Fibroblast of lung (primary cell): ENCODE data around the gene PAK1IP1. TPM values are rescaled to one million over a fixed set of nuclear protein-coding genes. Genes with fewer than 3 reads are reported as not detected.
A peak's percentile ranks its signal among the peaks of the same experiment; 100 is the strongest.

Experiments used
- DNase-seq, 2 donors: peaks; one replicate each; pipeline versions ENCODE4 v3.0.0 to v3.0.0-alpha.2; 2010; ENCODE audit warnings: low read depth in 2 of 2
- H2AFZ ChIP-seq: 2 replicates; pipeline ENCODE4 v1.5.1; 2012; ENCODE audit warnings: low read length, control low read depth, inconsistent platforms
- H3K27ac ChIP-seq: 2 replicates; pipeline ENCODE4 v1.5.1; 2011; ENCODE audit warnings: low read length, control low read depth; ENCODE audit not compliant: insufficient read depth
- H3K27me3 ChIP-seq: 2 replicates; pipeline ENCODE4 v1.5.1; 2011; ENCODE audit warnings: mild to moderate bottlenecking, low read length; ENCODE audit not compliant: control insufficient read depth, insufficient read depth
- H3K36me3 ChIP-seq: 2 replicates; pipeline ENCODE4 v1.5.1; 2011; ENCODE audit warnings: low read length; ENCODE audit not compliant: control insufficient read depth, insufficient read depth
- H3K4me1 ChIP-seq: 2 replicates; pipeline ENCODE4 v1.5.1; 2011; ENCODE audit warnings: low read length; ENCODE audit not compliant: control insufficient read depth, insufficient read depth; ENCODE audit errors: extremely low read depth
- H3K4me2 ChIP-seq: 2 replicates; pipeline ENCODE4 v1.5.1; 2011; ENCODE audit warnings: low read length, control low read depth; ENCODE audit not compliant: insufficient read depth; ENCODE audit errors: extremely low read depth
- H3K4me3 ChIP-seq, 4 experiments: fragments of 200-600 bp in 1 of 4; sonication (generic) in 1 of 4; replicated peaks in 1 of 4; 2 replicates each; pipeline ENCODE4 v1.5.1; 2011 to 2016; ENCODE audit warnings: low read length in 4 of 4, low read depth in 3 of 4, mild to moderate bottlenecking in 3 of 4, control low read depth in 2 of 4, inconsistent platforms in 1 of 4, mixed read lengths in 1 of 4; ENCODE audit not compliant: insufficient read depth in 1 of 4; ENCODE audit errors: control extremely low read depth in 1 of 4
- H3K79me2 ChIP-seq: 2 replicates; pipeline ENCODE4 v1.5.1; 2012; ENCODE audit warnings: mild to moderate bottlenecking, low read length, inconsistent platforms; ENCODE audit not compliant: control insufficient read depth, insufficient read depth
- H3K9ac ChIP-seq: 2 replicates; pipeline ENCODE4 v1.5.1; 2011; ENCODE audit warnings: mild to moderate bottlenecking, low read length, control low read depth; ENCODE audit not compliant: insufficient read depth
- H3K9me3 ChIP-seq: 2 replicates; pipeline ENCODE4 v1.5.1; 2012; ENCODE audit warnings: low read depth, low read length; ENCODE audit not compliant: control insufficient read depth, insufficient read depth
- H4K20me1 ChIP-seq: 2 replicates; pipeline ENCODE4 v1.5.1; 2011; ENCODE audit warnings: low read length; ENCODE audit not compliant: control insufficient read depth, insufficient read depth; ENCODE audit errors: extremely low read depth
- CTCF ChIP-seq, 2 donors: IDR thresholded peaks in 1 of 2; conservative IDR thresholded peaks in 1 of 2; 1 replicate in 1 of 2; 2 replicates in 1 of 2; pipeline ENCODE4 v1.5.1; 2011 to 2012; ENCODE audit warnings: low read length in 2 of 2, control low read depth in 1 of 2, inconsistent platforms in 1 of 2, low read depth in 1 of 2, mild to moderate bottlenecking in 1 of 2
- EZH2 ChIP-seq: IDR thresholded peaks from 2 replicates; pipeline ENCODE4 v1.5.1; 2012; ENCODE audit warnings: low read length, control low read depth, mild to moderate bottlenecking; ENCODE audit errors: missing control alignments
- polyA plus RNA-seq, 2 donors: library from polyadenylated mRNA; depleted of rRNA in 1 of 2; stranded (reverse) in 1 of 2; unstranded in 1 of 2; fragments of >200 nt; gene quantifications; 2 replicates each; pipeline ENCODE4 v1.2.1, GENCODE V29; 2011 to 2012; ENCODE audit warnings: missing spikeins in 1 of 2
- total RNA-seq: library from RNA; depleted of rRNA; stranded (reverse); fragments of >200 nt; gene quantifications from 2 replicates; pipeline ENCODE4 v1.2.1, GENCODE V29; 2014

PAK1IP1 gene
- total and polyA plus RNA-seq, 2 donors (not counting 1 experiment from before 2014, with no cell fraction given), result 16.3 to 27.3 TPM

- Histone ChIP-seq H3K27ac (no peak overlapping the region), H3K9me3 (no peaks in the 10 kb centered on the region), H4K20me1 (no peaks in the 10 kb centered on the region), H3K4me1 (no peaks in the 10 kb centered on the region), H3K4me2 (no peak overlapping the region), H3K4me3 (peak overlapping the region in 1 of 4 experiments; percentile 83), H3K9ac (no peak overlapping the region), H3K27me3 (no peaks in the 10 kb centered on the region), H3K79me2 (peaks cover 13% of the 10 kb centered on the region), H2AFZ (no peak overlapping the region), H3K36me3 (peaks cover 2% of the 10 kb centered on the region)
- no peak for DNase-seq
- TF ChIP-seq CTCF (conservative IDR thresholded peaks at IDR 0.05 in 1 of 2, IDR thresholded peaks at IDR 0.05 in 1 of 2; ENCODE audit: low read depth in 1 of 2, low read length in 2 of 2) (no peak), EZH2 (no peak)
Measured at GRCh38 chr6:10725044-10725443, 30.3 kb downstream of the PAK1IP1 start.

DNA sequence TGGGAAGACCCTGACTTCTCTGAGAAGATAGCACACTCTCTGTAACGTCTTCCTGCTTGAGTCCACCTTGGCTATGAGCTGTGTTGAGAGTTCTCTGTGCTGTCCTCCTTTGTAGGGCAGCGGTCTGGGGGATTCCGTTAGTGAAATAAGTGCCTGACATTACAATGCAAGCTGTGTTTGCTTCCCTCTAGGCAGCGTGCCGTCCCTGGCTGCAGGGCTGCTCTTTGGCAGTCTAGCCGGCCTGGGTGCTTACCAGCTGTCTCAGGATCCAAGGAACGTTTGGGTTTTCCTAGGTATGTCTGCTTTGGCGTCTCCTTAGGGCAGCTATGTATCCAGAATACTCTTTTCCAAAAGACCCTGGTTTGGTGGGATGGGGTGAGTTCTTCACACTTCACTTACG is 30.9 kb downstream of the PAK1IP1 start:
- no peaks in the 10 kb centered on the region for H4K20me1 ChIP-seq
- H3K27ac ChIP-seq, result no peak overlapping the region
- no peak for TF ChIP-seq EZH2
- TF ChIP-seq CTCF (conservative IDR thresholded peaks at IDR 0.05 in 1 of 2, IDR thresholded peaks at IDR 0.05 in 1 of 2; ENCODE audit: low read depth in 1 of 2, low read length in 2 of 2), result no peak
- H3K79me2 ChIP-seq, result peaks cover 13% of the 10 kb centered on the region
- no peak overlapping the region for H3K4me2 ChIP-seq
- no peak overlapping the region for H3K4me3 ChIP-seq
- no peaks in the 10 kb centered on the region for H3K4me1 ChIP-seq
- H3K36me3 ChIP-seq, result peaks cover 2% of the 10 kb centered on the region
- no peak overlapping the region for H3K9ac ChIP-seq
- no peaks in the 10 kb centered on the region for H3K9me3 ChIP-seq
- DNase-seq, result no peak
- no peaks in the 10 kb centered on the region for H3K27me3 ChIP-seq
- H2AFZ ChIP-seq, result no peak overlapping the region

DNA sequence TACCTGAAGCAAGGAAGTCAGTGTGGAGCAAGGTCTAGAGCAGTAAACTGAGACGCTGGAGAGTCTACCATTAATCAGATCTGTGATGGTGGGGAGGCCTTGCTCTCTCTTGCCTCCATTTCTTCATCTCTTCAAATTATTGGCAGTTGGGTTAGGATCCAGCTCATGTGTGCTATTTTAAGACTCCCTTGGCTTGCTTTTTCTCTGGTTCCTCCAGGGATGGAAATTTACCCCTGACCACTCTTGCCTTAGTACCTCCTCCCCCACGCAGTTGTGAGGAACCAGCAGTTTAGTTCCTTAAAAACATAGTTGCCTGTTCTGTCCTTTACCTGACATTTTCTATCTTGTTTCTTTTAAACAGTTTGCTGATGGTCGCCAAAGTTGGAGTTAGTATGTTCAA is 35.5 kb downstream of the PAK1IP1 start:
- no peaks in the 10 kb centered on the region for H3K9me3 ChIP-seq
- no peaks in the 10 kb centered on the region for H4K20me1 ChIP-seq
- H3K36me3 ChIP-seq, result peaks cover 2% of the 10 kb centered on the region
- no peak overlapping the region for H3K4me3 ChIP-seq
- no peak for DNase-seq
- no peak overlapping the region for H3K27ac ChIP-seq
- H3K4me2 ChIP-seq, result no peak overlapping the region
- no peaks in the 10 kb centered on the region for H3K79me2 ChIP-seq
- peaks cover 4% of the 10 kb centered on the region for H3K4me1 ChIP-seq
- H3K9ac ChIP-seq, result no peak overlapping the region
- no peak overlapping the region for H2AFZ ChIP-seq
- no peak for TF ChIP-seq CTCF (conservative IDR thresholded peaks at IDR 0.05 in 1 of 2, IDR thresholded peaks at IDR 0.05 in 1 of 2; ENCODE audit: low read depth in 1 of 2, low read length in 2 of 2)
- TF ChIP-seq EZH2, result no peak
- no peaks in the 10 kb centered on the region for H3K27me3 ChIP-seq
